IMR-90 (cell line): ENCODE data around the gene OSCAR. TPM values are rescaled to one million over a fixed set of nuclear protein-coding genes. Genes with fewer than 3 reads are reported as not detected.

Experiments
- ATAC-seq: fragments of 200-7000 bp; cut with Tn5 transposase; 2 replicates; pipeline ENCODE4 v1.9.1; 2020; ENCODE audit warnings: low read depth, mild to moderate bottlenecking, moderate library complexity
- BruUV-seq: library from RNA; stranded (reverse); fragments of 400-500 nt; replicated peaks from 2 replicates; lab custom pipeline; 2021; lab: Mats Ljungman, UMichigan
- CTCF ChIA-PET: fragments of 300-600 bp; formaldehyde crosslinking; extraction: SDS; loops from one replicate; lab custom pipeline; 2021; ENCODE audit warnings: antibody characterized with exemption; lab: Yijun Ruan, JAX
- POLR2A ChIA-PET: fragments of 300-600 bp; sonication (Branson Sonifier 250); formaldehyde crosslinking; loops from one replicate; lab custom pipeline; 2022; ENCODE audit warnings: antibody characterized with exemption; ENCODE audit not compliant: unreplicated experiment; lab: Charles Lee
- DNase-seq: peaks from one replicate; pipeline ENCODE4 v3.0.0; 2013
- H2AFZ ChIP-seq: replicated peaks from 2 replicates; pipeline ENCODE3; 2013; ENCODE audit warnings: low read length, mild to moderate bottlenecking; ENCODE audit not compliant: poor library complexity
- H2AK5ac ChIP-seq: 2 replicates; pipeline ENCODE4 v1.6.1; 2013; ENCODE audit warnings: low read depth, low read length, inconsistent platforms
- H2AK9ac ChIP-seq: replicated peaks from 2 replicates; pipeline ENCODE3; 2013; ENCODE audit warnings: mild to moderate bottlenecking, low read depth, low read length, moderate library complexity; ENCODE audit not compliant: poor library complexity
- H2BK120ac ChIP-seq: 2 replicates; pipeline ENCODE4 v1.6.1; 2013; ENCODE audit warnings: low read depth, low read length, inconsistent platforms
- H2BK15ac ChIP-seq: 3 replicates; pipeline ENCODE4 v1.6.1; 2013; ENCODE audit warnings: low read depth, low read length, inconsistent platforms
- H2BK20ac ChIP-seq: 2 replicates; pipeline ENCODE4 v1.6.1; 2013; ENCODE audit warnings: low read depth, mild to moderate bottlenecking, inconsistent platforms, low read length, moderate library complexity
- H2BK5ac ChIP-seq: 2 replicates; pipeline ENCODE4 v1.6.1; 2013; ENCODE audit warnings: mild to moderate bottlenecking, low read depth, low read length, inconsistent platforms; ENCODE audit not compliant: poor library complexity, severe bottlenecking
- H3K14ac ChIP-seq: replicated peaks from 2 replicates; pipeline ENCODE4 v1.6.1; 2013; ENCODE audit warnings: low read depth, low read length, inconsistent platforms
- H3K18ac ChIP-seq: 2 replicates; pipeline ENCODE4 v1.6.1; 2013; ENCODE audit warnings: low read depth, low read length, control low read depth
- H3K23ac ChIP-seq: 2 replicates; pipeline ENCODE4 v1.6.1; 2013; ENCODE audit warnings: low read depth, low read length, inconsistent platforms
- H3K27ac ChIP-seq: 2 replicates; pipeline ENCODE4 v1.5.1; 2013; ENCODE audit warnings: mild to moderate bottlenecking, control low read depth, low read length; ENCODE audit not compliant: insufficient read depth
- H3K27me3 ChIP-seq: 2 replicates; pipeline ENCODE4 v1.6.1; 2013; ENCODE audit warnings: low read length; ENCODE audit not compliant: control insufficient read depth, insufficient read depth
- H3K36me3 ChIP-seq: 2 replicates; pipeline ENCODE4 v1.6.1; 2013; ENCODE audit warnings: low read length, mixed read lengths; ENCODE audit not compliant: control insufficient read depth, insufficient read depth
- H3K4ac ChIP-seq: 2 replicates; pipeline ENCODE4 v1.6.1; 2013; ENCODE audit warnings: low read depth, low read length, inconsistent platforms
- H3K4me1 ChIP-seq: 2 replicates; pipeline ENCODE4 v1.6.1; 2013; ENCODE audit warnings: low read length, mixed read lengths; ENCODE audit not compliant: control insufficient read depth, insufficient read depth
- H3K4me2 ChIP-seq: 2 replicates; pipeline ENCODE4 v1.6.1; 2013; ENCODE audit warnings: low read depth, mild to moderate bottlenecking, control low read depth, low read length, moderate library complexity
- H3K4me3 ChIP-seq: 2 replicates; pipeline ENCODE4 v1.5.1; 2013; ENCODE audit warnings: low read depth, mild to moderate bottlenecking, control low read depth, low read length, moderate library complexity; ENCODE audit not compliant: insufficient read depth
- H3K56ac ChIP-seq: 2 replicates; pipeline ENCODE4 v1.6.1; 2013; ENCODE audit warnings: low read length, inconsistent platforms; ENCODE audit not compliant: insufficient read depth; ENCODE audit errors: extremely low read depth
- H3K79me1 ChIP-seq, 2 experiments: 2 replicates each; pipeline ENCODE4 v1.6.1; 2013; ENCODE audit warnings: low read length in 2 of 2, inconsistent platforms in 1 of 2, low read depth in 1 of 2
- H3K9ac ChIP-seq: 2 replicates; pipeline ENCODE4 v1.6.1; 2013; ENCODE audit warnings: low read depth, low read length, control low read depth
- H3K9me1 ChIP-seq: 2 replicates; pipeline ENCODE4 v1.6.1; 2013; ENCODE audit warnings: low read length, inconsistent platforms; ENCODE audit not compliant: insufficient read depth
- H3K9me3 ChIP-seq: 2 replicates; pipeline ENCODE4 v1.6.1; 2013; ENCODE audit warnings: low read length; ENCODE audit not compliant: control insufficient read depth, insufficient read depth
- H4K20me1 ChIP-seq: 2 replicates; pipeline ENCODE4 v1.6.1; 2013; ENCODE audit warnings: low read length, inconsistent platforms; ENCODE audit not compliant: insufficient read depth
- H4K5ac ChIP-seq: 2 replicates; pipeline ENCODE4 v1.6.1; 2013; ENCODE audit warnings: mild to moderate bottlenecking, low read depth, low read length, control low read depth
- H4K8ac ChIP-seq, 2 experiments: 2 replicates each; pipeline ENCODE4 v1.6.1; 2013; ENCODE audit warnings: low read depth in 2 of 2, low read length in 2 of 2, control low read depth in 1 of 2, inconsistent platforms in 1 of 2
- H4K91ac ChIP-seq: 2 replicates; pipeline ENCODE4 v1.6.1; 2013; ENCODE audit warnings: low read depth, low read length, inconsistent platforms; ENCODE audit not compliant: insufficient read depth
- CEBPB ChIP-seq: IDR thresholded peaks from 2 replicates; pipeline ENCODE4 v1.6.1; 2012; ENCODE audit warnings: low read depth, low read length, improper control_type of control experiment
- CHD1 ChIP-seq: IDR thresholded peaks from 2 replicates; pipeline ENCODE4 v1.6.1; 2012; ENCODE audit warnings: low read depth, low read length, improper control_type of control experiment
- FOS ChIP-seq: fragments of 150-350 bp; IDR thresholded peaks from 2 replicates; pipeline ENCODE4 v1.6.1; 2016; ENCODE audit warnings: low read depth, low read length
- MAFK ChIP-seq: IDR thresholded peaks from 2 replicates; pipeline ENCODE4 v1.6.1; 2012; ENCODE audit warnings: low read depth, low read length, improper control_type of control experiment
- NFE2L2 ChIP-seq: fragments of 150-350 bp; IDR thresholded peaks from 2 replicates; pipeline ENCODE4 v1.6.1; 2016; ENCODE audit warnings: low read depth, mild to moderate bottlenecking, low read length
- RCOR1 ChIP-seq: IDR thresholded peaks from 2 replicates; pipeline ENCODE4 v1.6.1; 2012; ENCODE audit warnings: mild to moderate bottlenecking, low read length, improper control_type of control experiment; ENCODE audit not compliant: insufficient replicate concordance
- RFX5 ChIP-seq: IDR thresholded peaks from 2 replicates; pipeline ENCODE4 v1.8.0; 2012; ENCODE audit warnings: low read depth, mild to moderate bottlenecking, low read length, moderate library complexity
- WGBS, 2 experiments: methylation state at CpG; one replicate each; pipeline versions ENCODE4 v1.1.5 to v1.1.7; 2013; ENCODE audit warnings: missing lambda C conversion rate in 2 of 2; ENCODE audit not compliant: insufficient read length in 1 of 2; ENCODE audit errors: extremely low coverage in 2 of 2; 5-methylcytosine and 5-hydroxymethylcytosine counted together
- dilution Hi-C: fragments of 300-500 bp; cut with HindIII; formaldehyde crosslinking; loops from one replicate; pipeline ENCODE4 v1.14.3; 2018; ENCODE audit warnings: low sequenced_read_pairs; ENCODE audit not compliant: unreplicated experiment
- in situ Hi-C: fragments of 300-500 bp; cut with MboI; formaldehyde crosslinking; loops from 3 replicates; pipeline ENCODE4 v1.14.3; 2019; ENCODE audit warnings: low sequenced_read_pairs, inconsistent platforms, mixed read lengths
- intact Hi-C: fragments of 100-400 bp; cut with micrococcal nuclease; formaldehyde crosslinking; loops from 2 replicates; pipeline ENCODE4 v1.10.0; 2022
- polyA plus RNA-seq, 3 experiments: library from polyadenylated mRNA; depleted of rRNA; stranded (reverse); fragments of >200 nt; gene quantifications; 2 replicates each; pipeline ENCODE4 v1.2.3, GENCODE V29; 2012; ENCODE audit warnings: low replicate concordance in 1 of 3
- total RNA-seq: library from RNA; depleted of rRNA; stranded (reverse); fragments of >200 nt; gene quantifications from 2 replicates; pipeline ENCODE4 v1.2.3, GENCODE V29; 2012
- TF ChIP-seq, protein P1 (sequence below): fragments of 150-350 bp; IDR thresholded peaks from 2 replicates; pipeline ENCODE4 v1.6.1; 2016; ENCODE audit warnings: low read depth, mild to moderate bottlenecking, low read length, moderate library complexity, borderline replicate concordance

Gene OSCAR
- total and polyA plus RNA-seq, 2 of the 4 experiments (the other 2 are of a cell fraction): 0.15 TPM; not detected in 1

GRCh38 chr19:54106716-54107115 lies 6.1 kb upstream of the OSCAR start:
- Histone ChIP-seq H3K9me3 (no peaks in the 10 kb centered on the region), H4K5ac (no peak overlapping the region), H3K9ac (no peak overlapping the region), H2BK15ac (no peak overlapping the region), H2BK5ac (no peak overlapping the region), H3K23ac (no peak overlapping the region), H2AK5ac (no peak overlapping the region), H4K91ac (no peak overlapping the region), H3K56ac (no peak overlapping the region), H4K8ac (no peak overlapping the region), H3K4ac (no peak overlapping the region), H3K79me1 (peaks cover 4 to 31% of the 10 kb centered on the region in 2 experiments), H3K18ac (no peak overlapping the region), H3K4me3 (no peak overlapping the region), H3K27me3 (no peaks in the 10 kb centered on the region), H2AK9ac (no peak overlapping the region), H4K20me1 (peaks cover 4% of the 10 kb centered on the region; the same call in 1 of the 2 replicates), H2BK120ac (no peak overlapping the region), H3K9me1 (no peaks in the 10 kb centered on the region), H2AFZ (no peak overlapping the region), H3K4me2 (no peak overlapping the region), H3K4me1 (no peaks in the 10 kb centered on the region), H3K27ac (no peak overlapping the region), H3K14ac (no peak overlapping the region), H3K36me3 (peaks cover 47% of the 10 kb centered on the region), H2BK20ac (no peak overlapping the region)
- CTCF ChIA-PET: no interaction called here
- intact Hi-C loops (loop anchor here (10.0 kb wide), 1 partner anchor 242 kb away; the partner anchor contains the start of gene MYADM), dilution Hi-C loops (no loop called here), in situ Hi-C loops (loop anchor here (25.0 kb wide), 1 partner anchor 356 kb away; the partner anchor contains the start of genes CDC42EP5 and LENG9)
- BruUV-seq: no TSS peak
- TF ChIP-seq FOS: no peak
- TF ChIP-seq RCOR1: no peak
- no peak for TF ChIP-seq MAFK
- no peak for TF ChIP-seq NFE2L2
- no peak for TF ChIP-seq CHD1
- no peak for TF ChIP-seq CEBPB
- TF ChIP-seq RFX5: no peak
- TF ChIP-seq, protein P1, sequence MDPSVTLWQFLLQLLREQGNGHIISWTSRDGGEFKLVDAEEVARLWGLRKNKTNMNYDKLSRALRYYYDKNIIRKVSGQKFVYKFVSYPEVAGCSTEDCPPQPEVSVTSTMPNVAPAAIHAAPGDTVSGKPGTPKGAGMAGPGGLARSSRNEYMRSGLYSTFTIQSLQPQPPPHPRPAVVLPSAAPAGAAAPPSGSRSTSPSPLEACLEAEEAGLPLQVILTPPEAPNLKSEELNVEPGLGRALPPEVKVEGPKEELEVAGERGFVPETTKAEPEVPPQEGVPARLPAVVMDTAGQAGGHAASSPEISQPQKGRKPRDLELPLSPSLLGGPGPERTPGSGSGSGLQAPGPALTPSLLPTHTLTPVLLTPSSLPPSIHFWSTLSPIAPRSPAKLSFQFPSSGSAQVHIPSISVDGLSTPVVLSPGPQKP: no peak
- 100% methylated on average over 2 of the region's 15 CpGs; no CpG with 5 or more reads in 1 of the 2 experiments for WGBS, 2 experiments
- ATAC-seq (no peak), DNase-seq (no peak)
- POLR2A ChIA-PET: no interaction called here
